ENCODE data around the gene KCNJ3. TPM values are rescaled to one million over a fixed set of nuclear protein-coding genes. Genes with fewer than 3 reads are reported as not detected.
"Not testable (repeated sequence)": the region's sequence is repeated elsewhere in the genome, so short reads cannot be mapped to it uniquely, and the experiment has no call there.

Gene KCNJ3
- total RNA-seq, 1 donor from 2014 or later, result 2.0 TPM

GRCh38 chr2:154825358-154825757 is 126.9 kb downstream of the KCNJ3 start:
- intact Hi-C loops (cut with DNase I), result no loop called here
- DNase-seq (no peak), ATAC-seq (ENCODE audit: poor library complexity) (no peak)

DNA sequence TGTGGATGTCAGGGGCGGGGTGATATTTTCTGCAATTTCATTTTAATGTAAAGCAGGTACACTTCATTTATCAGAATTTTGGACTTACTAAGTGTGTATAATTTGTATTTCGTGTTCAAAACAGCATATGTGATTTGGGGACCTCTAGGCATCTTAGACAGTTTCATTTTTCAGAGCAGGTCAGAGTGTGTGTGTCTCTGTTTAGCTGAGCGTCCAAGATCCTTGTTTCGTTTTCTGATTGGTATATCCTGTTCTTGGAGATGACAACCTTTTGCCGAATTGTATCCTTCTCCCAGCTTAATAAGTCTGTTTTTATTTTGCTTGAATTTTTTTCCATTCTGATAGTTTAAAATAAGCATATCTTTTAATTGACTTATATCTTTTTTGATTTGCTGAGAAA is 128.3 kb downstream of the KCNJ3 start:
- no peak for ATAC-seq (ENCODE audit: poor library complexity)
- no peak for DNase-seq
- intact Hi-C loops (cut with DNase I), result no loop called here

DNA sequence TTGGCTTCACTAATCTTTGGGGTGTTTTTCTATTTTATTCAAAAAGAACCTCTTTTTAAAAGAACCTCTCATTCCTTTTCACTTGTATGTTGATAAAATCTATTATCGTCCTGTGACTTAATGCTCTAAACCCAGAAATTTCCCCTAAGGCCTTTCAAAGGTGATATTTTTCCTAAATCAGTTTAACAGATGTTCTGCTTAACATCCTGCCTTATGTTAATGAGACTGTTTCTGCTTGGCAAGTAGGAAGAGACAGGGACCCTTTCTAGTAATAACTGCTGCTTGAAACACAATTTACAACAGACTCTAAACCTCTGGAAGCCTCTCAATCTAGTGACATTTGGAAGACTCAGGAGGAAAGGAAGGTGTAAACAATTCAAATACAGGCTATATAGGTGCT is 128.8 kb downstream of the KCNJ3 start:
- intact Hi-C loops (cut with DNase I), result no loop called here
- ATAC-seq (ENCODE audit: poor library complexity) (no peak), DNase-seq (no peak)

DNA sequence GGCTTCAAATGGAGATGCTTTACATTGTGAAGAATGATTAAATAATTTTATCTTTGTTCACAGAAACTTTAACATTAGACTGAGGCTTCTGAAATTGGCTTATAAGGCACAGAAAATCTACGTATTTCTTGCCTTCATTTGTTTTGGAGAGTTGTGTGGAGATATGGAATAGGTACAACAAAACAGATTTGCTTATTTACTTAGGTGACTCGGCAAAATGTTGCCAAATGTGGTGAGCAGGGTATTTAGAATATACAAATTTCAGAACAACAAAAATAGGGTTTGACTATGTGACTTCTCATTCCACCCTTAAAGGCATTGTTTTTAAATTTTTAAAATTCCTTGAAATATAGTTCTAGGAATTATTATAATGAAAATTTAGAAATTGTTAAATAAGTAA is 134.2 kb downstream of the KCNJ3 start:
- DNase-seq (no peak), ATAC-seq (ENCODE audit: poor library complexity) (no peak)
- intact Hi-C loops (cut with DNase I), result no loop called here

DNA sequence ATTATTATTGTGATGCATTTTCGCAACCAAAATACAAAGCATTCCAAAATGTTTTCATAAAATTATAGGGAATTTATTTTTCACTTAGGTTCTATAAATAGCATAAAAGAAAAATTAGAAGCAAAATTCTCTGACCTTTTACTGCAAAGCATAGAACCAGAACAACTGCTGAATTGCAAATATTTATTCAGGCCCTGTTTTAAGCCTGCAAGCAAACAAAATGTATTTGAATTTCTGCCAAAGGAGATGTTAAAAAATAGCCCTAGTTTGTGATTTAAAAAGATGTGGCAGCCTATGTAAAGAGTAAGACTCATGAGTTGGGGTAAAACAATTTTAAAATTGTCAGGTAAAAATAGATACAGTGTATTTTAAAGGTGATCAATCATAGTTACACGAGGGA is 138.1 kb downstream of the KCNJ3 start:
- intact Hi-C loops (cut with DNase I), result no loop called here
- no peak for DNase-seq
- no peak for ATAC-seq (ENCODE audit: poor library complexity)

DNA sequence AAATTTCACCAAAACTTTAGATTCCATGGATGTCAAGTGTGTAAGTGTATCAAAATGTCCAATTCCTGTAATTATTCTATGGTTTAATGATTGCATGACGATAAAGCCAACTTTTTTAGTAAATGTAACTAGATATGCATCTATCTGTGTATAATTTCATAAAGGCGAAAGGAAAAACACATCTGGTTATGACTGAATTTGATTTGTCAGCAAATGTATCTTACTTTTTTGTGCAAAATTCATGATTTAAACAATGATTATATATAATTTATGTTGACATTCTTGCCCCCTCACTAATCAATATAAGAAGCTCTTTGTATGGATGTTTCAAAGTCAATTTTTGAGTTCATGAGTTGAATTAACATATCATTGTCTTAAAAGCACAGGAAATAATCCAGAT is 138.5 kb downstream of the KCNJ3 start:
- ATAC-seq (ENCODE audit: poor library complexity) (no peak), DNase-seq (no peak)
- intact Hi-C loops (cut with DNase I), result no loop called here

- intact Hi-C loops (cut with DNase I), result no loop called here
- no peak for DNase-seq
- ATAC-seq (ENCODE audit: poor library complexity), result no peak
Observed at GRCh38 chr2:154844513-154844912, 146.0 kb downstream of the KCNJ3 start.

DNA sequence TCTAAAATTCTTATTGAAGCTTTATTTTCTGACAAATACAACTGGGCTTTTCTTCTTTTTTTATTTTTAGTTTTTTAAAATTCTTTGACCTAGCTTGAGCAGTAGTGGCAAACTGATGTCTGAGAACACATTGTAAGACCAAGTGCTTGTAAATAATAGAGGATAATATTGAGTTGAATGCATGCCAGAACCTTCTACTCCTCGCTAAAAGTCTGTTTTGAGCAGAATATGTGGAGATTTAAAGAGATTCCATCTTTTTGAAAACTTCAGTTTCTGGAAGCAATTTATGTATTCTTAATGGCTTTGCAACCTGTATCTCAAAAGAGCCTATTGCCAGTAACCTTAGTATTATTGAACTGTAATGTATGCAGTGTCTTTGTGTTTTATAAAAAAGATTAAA is 148.3 kb downstream of the KCNJ3 start:
- intact Hi-C loops (cut with DNase I), result no loop called here
- no peak for ATAC-seq (ENCODE audit: poor library complexity)
- DNase-seq, result no peak

DNA sequence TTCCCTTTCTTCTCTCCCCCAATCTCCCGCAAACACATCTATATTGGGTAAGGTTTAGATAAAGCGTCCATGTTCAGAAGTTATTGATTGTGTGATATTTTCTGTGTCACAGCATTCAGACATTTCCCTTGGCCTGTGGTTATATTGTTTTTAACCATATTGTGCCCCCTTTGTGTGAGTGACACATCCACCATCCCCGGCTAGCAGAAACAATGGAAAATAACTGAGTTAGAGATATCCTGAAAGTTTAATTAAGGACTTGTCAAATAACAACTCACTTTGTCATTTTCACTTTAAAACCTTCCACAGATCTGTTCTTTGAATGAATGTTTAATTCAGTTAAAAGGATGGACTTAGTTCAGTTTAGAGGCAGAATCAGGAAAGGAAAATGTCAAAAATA is 151.0 kb downstream of the KCNJ3 start:
- ATAC-seq (ENCODE audit: poor library complexity) (no peak), DNase-seq (no peak)
- intact Hi-C loops (cut with DNase I), result no loop called here

DNA sequence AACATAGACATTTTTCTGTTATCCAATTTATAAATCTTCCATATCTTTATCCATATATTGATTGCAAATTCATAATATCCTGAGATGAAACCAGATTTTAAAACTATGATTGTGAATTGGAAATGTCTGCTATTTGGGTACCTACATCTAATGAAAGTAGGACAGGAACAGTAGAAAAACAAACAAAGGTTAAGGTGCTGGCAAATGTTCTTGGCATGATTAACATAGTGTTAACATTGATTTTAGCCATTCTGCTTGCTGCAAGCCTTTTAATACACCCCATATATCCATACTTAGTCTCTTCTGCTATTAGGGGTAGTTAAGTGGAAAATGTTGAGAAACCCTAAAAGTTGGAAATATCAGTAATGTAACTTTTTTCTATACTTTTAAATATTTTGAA is 152.0 kb downstream of the KCNJ3 start:
- intact Hi-C loops (cut with DNase I), result no loop called here
- no peak for DNase-seq
- no peak for ATAC-seq (ENCODE audit: poor library complexity)

- intact Hi-C loops (cut with DNase I), result no loop called here
- no peak for ATAC-seq (ENCODE audit: poor library complexity)
Observed at GRCh38 chr2:154855138-154855537, 156.6 kb downstream of the KCNJ3 start.

DNA sequence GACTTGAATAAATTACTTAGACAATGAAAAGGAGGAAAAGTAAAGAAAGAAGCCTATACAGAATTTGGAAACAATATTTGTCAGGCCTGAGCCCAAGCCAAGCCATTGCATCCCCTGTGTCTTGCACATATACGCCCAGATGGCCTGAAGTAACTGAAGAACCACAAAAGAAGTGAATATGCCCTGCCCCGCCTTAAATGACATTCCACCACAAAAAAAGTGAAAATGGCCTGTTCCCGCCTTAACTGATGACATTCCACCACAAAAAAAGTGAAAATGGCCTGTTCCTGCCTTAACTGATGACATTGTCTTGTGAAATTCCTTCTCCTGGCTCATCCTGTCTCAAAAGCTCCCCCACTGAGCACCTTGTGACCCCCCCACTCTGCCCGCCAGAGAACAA is 168.7 kb downstream of the KCNJ3 start:
- ATAC-seq (ENCODE audit: poor library complexity); intact Hi-C loops (cut with DNase I); DNase-seq: not testable (repeated sequence)

More at GRCh38 chr2:154855138-154855537, 156.6 kb downstream of the KCNJ3 start:
- no peak for DNase-seq

DNA sequence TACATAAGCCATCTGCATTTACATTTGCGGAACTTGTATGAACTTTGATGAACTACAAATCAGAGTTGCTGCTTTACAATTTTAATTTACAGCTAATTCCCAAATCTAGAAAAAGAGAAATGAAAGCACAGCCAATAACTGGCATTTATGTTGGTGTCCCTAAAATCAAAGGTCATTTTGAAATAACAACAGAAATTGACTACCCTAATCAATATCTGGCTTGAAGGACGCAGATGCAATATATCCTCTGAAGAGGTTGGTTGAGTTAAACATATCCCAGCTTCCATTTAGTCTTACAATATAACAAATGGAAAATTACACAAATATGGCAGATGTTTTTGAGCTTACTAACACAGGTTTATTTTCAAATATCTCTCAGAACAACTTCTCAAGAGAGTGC is 177.5 kb downstream of the KCNJ3 start:
- intact Hi-C loops (cut with DNase I), result no loop called here
- ATAC-seq (ENCODE audit: poor library complexity), result no peak

GRCh38 chr2:154882725-154883124 is 184.2 kb downstream of the KCNJ3 start:
- no peak for DNase-seq
- intact Hi-C loops (cut with DNase I), result no loop called here
- ATAC-seq (ENCODE audit: poor library complexity), result no peak

More for the DNA sequence above, 177.5 kb downstream of the KCNJ3 start:
- no peak for DNase-seq

DNA sequence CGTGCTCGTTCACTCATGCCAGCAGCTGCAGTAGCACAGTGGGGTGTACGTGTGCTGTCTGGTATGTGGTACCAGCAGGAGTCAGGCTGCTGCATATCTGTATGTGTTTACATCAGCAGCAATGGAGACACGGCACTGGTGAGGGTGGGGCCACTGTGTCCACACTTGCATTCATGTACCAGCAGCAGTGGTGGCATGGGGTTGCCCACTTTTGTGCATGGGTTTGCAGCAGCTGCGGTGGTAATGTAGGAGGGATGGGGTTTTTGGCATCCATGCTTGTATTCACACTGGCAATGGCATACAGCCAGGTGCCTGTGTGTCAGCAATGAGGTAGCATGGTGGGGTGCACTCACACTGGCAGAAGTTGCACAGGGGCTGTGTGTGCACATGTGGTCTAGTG is 187.8 kb downstream of the KCNJ3 start:
- intact Hi-C loops (cut with DNase I), result no loop called here
- ATAC-seq (ENCODE audit: poor library complexity) (no peak), DNase-seq (no peak)

DNA sequence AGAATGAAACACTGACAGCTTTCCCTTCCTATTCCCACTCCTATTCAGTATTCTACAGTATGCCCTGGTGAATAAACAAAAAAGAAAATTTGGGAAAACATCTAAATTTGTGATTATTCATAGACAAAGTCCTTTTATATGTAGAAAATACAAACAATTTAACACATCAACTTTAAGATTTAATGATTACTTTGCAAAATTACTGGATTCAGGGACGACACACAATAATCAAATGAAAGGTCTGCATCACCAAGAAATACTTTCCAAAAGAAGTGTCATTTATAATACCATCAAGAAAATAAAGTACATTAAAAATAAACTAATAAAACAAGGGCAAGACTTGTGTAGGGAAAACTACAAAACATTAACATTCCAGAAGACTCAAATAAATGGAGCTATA is 199.8 kb downstream of the KCNJ3 start:
- no peak for ATAC-seq (ENCODE audit: poor library complexity)
- DNase-seq, result no peak
- intact Hi-C loops (cut with DNase I), result no loop called here

GRCh38 chr2:154901063-154901462 is 202.6 kb downstream of the KCNJ3 start:
- no peak for ATAC-seq (ENCODE audit: poor library complexity)

More at GRCh38 chr2:154901063-154901462, 202.6 kb downstream of the KCNJ3 start:
- DNase-seq, result no peak
- intact Hi-C loops (cut with DNase I), result no loop called here
